Naive thymus-derived CD8-positive, alpha-beta T cell (primary cell): ENCODE results near the gene PKNOX2. TPM values are rescaled to one million over a fixed set of nuclear protein-coding genes. Genes with fewer than 3 reads are reported as not detected.

ENCODE experiments used
- ATAC-seq, 2 donors: fragments of 150-1000 bp; cut with Tn5 transposase in 1 of 2; sonication (Bioruptor Pico), chemical (Tn5 transposase) in 1 of 2; 1 replicate in 1 of 2; 2 replicates in 1 of 2; pipeline ENCODE4 v1.10.0; 2021; ENCODE audit warnings: mild to moderate bottlenecking in 2 of 2, moderate library complexity in 2 of 2
- POLR2A ChIA-PET: fragments of 350-600 bp; sonication (Branson Sonifier 250); formaldehyde crosslinking; loops from one replicate; lab custom pipeline; 2021; ENCODE audit warnings: antibody characterized with exemption; lab: Charles Lee
- DNase-seq, 10 donors: peaks; one replicate each; pipeline versions ENCODE4 v3.0.0 to v3.0.0-alpha.2; 2020 to 2022
- H3K27ac Mint-ChIP-seq, 10 donors: one replicate each; pipeline ENCODE4 v1.8.0; 2020 to 2022; ENCODE audit warnings: mild to moderate bottlenecking in 10 of 10, mixed read lengths in 10 of 10, moderate library complexity in 4 of 10, inconsistent platforms in 1 of 10
- H3K27me3 Mint-ChIP-seq, 5 donors: one replicate each; pipeline ENCODE4 v1.8.0; 2021 to 2022; ENCODE audit warnings: mixed read lengths in 5 of 5
- H3K36me3 Mint-ChIP-seq, 3 donors: one replicate each; pipeline ENCODE4 v1.8.0; 2020 to 2022; ENCODE audit warnings: mixed read lengths in 3 of 3, mild to moderate bottlenecking in 2 of 3, inconsistent platforms in 1 of 3
- H3K4me1 Mint-ChIP-seq, 4 donors: one replicate each; pipeline ENCODE4 v1.8.0; 2021 to 2022; ENCODE audit warnings: mixed read lengths in 4 of 4
- H3K4me3 Mint-ChIP-seq, 10 donors: one replicate each; pipeline ENCODE4 v1.8.0; 2020 to 2022; ENCODE audit warnings: mild to moderate bottlenecking in 10 of 10, mixed read lengths in 10 of 10, moderate library complexity in 6 of 10, inconsistent platforms in 1 of 10
- H3K9me3 Mint-ChIP-seq, 9 donors: one replicate each; pipeline ENCODE4 v1.8.0; 2020 to 2022; ENCODE audit warnings: mixed read lengths in 9 of 9, mild to moderate bottlenecking in 3 of 9, inconsistent platforms in 1 of 9, moderate library complexity in 1 of 9
- polyA plus RNA-seq, 3 donors: library from polyadenylated mRNA; unstranded; fragments of 300-500 nt; fragmentation: Illumina TruSeq; gene quantifications; one replicate each; pipeline ENCODE4 v1.2.3, GENCODE V29; 2021
- total RNA-seq, 8 experiments: library from RNA in 2 of 8; stranded (reverse) in 2 of 8; gene quantifications; one replicate each; pipeline ENCODE4 v1.2.3 and lab custom pipeline; 2021 to 2026

PKNOX2 gene
- total and polyA plus RNA-seq, 5 experiments from 2014 or later = not detected

- ATAC-seq = no peak
- Mint-ChIP-seq H3K27ac (peak overlapping the region in 2 of 10 donors; percentile 1 to 46), H3K9me3 (no peaks in the 10 kb centered on the region), H3K4me3 (no peak overlapping the region), H3K27me3 (peaks cover 12 to 47% (median 19%) of the 10 kb centered on the region in 5 donors), H3K4me1 (peaks cover 0 to 7% (median 5%) of the 10 kb centered on the region in 4 donors), H3K36me3 (no peaks in the 10 kb centered on the region)
- POLR2A ChIA-PET = no interaction called here
- DNase-seq = no peak
Measured at GRCh38 chr11:125329786-125330185, 165.2 kb downstream of the PKNOX2 start.

- DNase-seq (no peak), ATAC-seq (no peak)
- Mint-ChIP-seq H3K27ac (peak overlapping the region in 1 of 10 donors; percentile 19), H3K4me3 (no peak overlapping the region), H3K36me3 (no peaks in the 10 kb centered on the region), H3K27me3 (peaks cover 11 to 44% (median 19%) of the 10 kb centered on the region in 5 donors), H3K4me1 (peaks cover 0 to 7% (median 5%) of the 10 kb centered on the region in 4 donors), H3K9me3 (no peaks in the 10 kb centered on the region)
- POLR2A ChIA-PET = no interaction called here
Measured at GRCh38 chr11:125330462-125331325, 166.1 kb downstream of the PKNOX2 start.

GRCh38 chr11:125331357-125332035, 166.9 kb downstream of the PKNOX2 start:
- Mint-ChIP-seq H3K27me3 (peaks cover 7 to 36% (median 14%) of the 10 kb centered on the region in 5 donors), H3K4me3 (no peak overlapping the region), H3K27ac (no peak overlapping the region), H3K9me3 (no peaks in the 10 kb centered on the region), H3K4me1 (peaks cover 0 to 7% (median 5%) of the 10 kb centered on the region in 4 donors), H3K36me3 (no peaks in the 10 kb centered on the region)
- POLR2A ChIA-PET = no interaction called here
- no peak for ATAC-seq
- DNase-seq = no peak

GRCh38 chr11:125332821-125333220, 168.3 kb downstream of the PKNOX2 start:
- POLR2A ChIA-PET = no interaction called here
- no peak overlapping the region for H3K4me3 Mint-ChIP-seq
- no peaks in the 10 kb centered on the region for H3K36me3 Mint-ChIP-seq
- peaks cover 0 to 7% (median 5%) of the 10 kb centered on the region in 4 donors for H3K4me1 Mint-ChIP-seq
- no peak overlapping the region for H3K27ac Mint-ChIP-seq
- peaks cover 7 to 30% (median 14%) of the 10 kb centered on the region in 5 donors for H3K27me3 Mint-ChIP-seq
- DNase-seq = no peak
- no peak for ATAC-seq
- no peaks in the 10 kb centered on the region for H3K9me3 Mint-ChIP-seq

- no peaks in the 10 kb centered on the region for H3K36me3 Mint-ChIP-seq
- DNase-seq = no peak
- ATAC-seq = no peak
- no peak overlapping the region for H3K4me3 Mint-ChIP-seq
- POLR2A ChIA-PET = no interaction called here
- no peak overlapping the region for H3K27ac Mint-ChIP-seq
- H3K9me3 Mint-ChIP-seq = no peaks in the 10 kb centered on the region
- H3K4me1 Mint-ChIP-seq = peaks cover 0 to 7% (median 5%) of the 10 kb centered on the region in 4 donors
- peaks cover 7 to 30% (median 14%) of the 10 kb centered on the region in 5 donors for H3K27me3 Mint-ChIP-seq
Measured at GRCh38 chr11:125333354-125334073, 169.0 kb downstream of the PKNOX2 start.

GRCh38 chr11:125335106-125335505, 170.6 kb downstream of the PKNOX2 start:
- Mint-ChIP-seq H3K9me3 (no peaks in the 10 kb centered on the region), H3K27ac (no peak overlapping the region), H3K36me3 (no peaks in the 10 kb centered on the region), H3K27me3 (peaks cover under 1 to 30% (median 10%) of the 10 kb centered on the region in 5 donors), H3K4me1 (peaks cover 0 to 1% (median 0%) of the 10 kb centered on the region in 4 donors), H3K4me3 (no peak overlapping the region)
- POLR2A ChIA-PET = no interaction called here
- DNase-seq = no peak
- no peak for ATAC-seq

- H3K4me3 Mint-ChIP-seq = no peak overlapping the region
- no peaks in the 10 kb centered on the region for H3K36me3 Mint-ChIP-seq
- H3K9me3 Mint-ChIP-seq = no peaks in the 10 kb centered on the region
- H3K27me3 Mint-ChIP-seq = peaks cover 1 to 29% (median 7%) of the 10 kb centered on the region in 5 donors
- DNase-seq = no peak
- POLR2A ChIA-PET = no interaction called here
- no peak overlapping the region for H3K27ac Mint-ChIP-seq
- H3K4me1 Mint-ChIP-seq = peaks cover 0 to 1% (median 0%) of the 10 kb centered on the region in 4 donors
- no peak for ATAC-seq
Measured at GRCh38 chr11:125337836-125338834, 173.6 kb downstream of the PKNOX2 start.

- H3K36me3 Mint-ChIP-seq = no peaks in the 10 kb centered on the region
- ATAC-seq (no peak), DNase-seq (no peak)
- peaks cover 1 to 39% (median 12%) of the 10 kb centered on the region in 5 donors for H3K27me3 Mint-ChIP-seq
- POLR2A ChIA-PET = no interaction called here
- peaks cover 0 to 1% (median 0%) of the 10 kb centered on the region in 4 donors for H3K4me1 Mint-ChIP-seq
- no peak overlapping the region for H3K4me3 Mint-ChIP-seq
- H3K9me3 Mint-ChIP-seq = no peaks in the 10 kb centered on the region
- no peak overlapping the region for H3K27ac Mint-ChIP-seq
Measured at GRCh38 chr11:125338886-125339811, 174.6 kb downstream of the PKNOX2 start.

GRCh38 chr11:125341676-125342075, 177.1 kb downstream of the PKNOX2 start:
- Mint-ChIP-seq H3K4me1 (peaks cover 0 to 3% (median 2%) of the 10 kb centered on the region in 4 donors), H3K4me3 (no peak overlapping the region), H3K9me3 (peaks cover 0 to 2% (median 0%) of the 10 kb centered on the region in 9 donors), H3K27me3 (peaks cover 8 to 59% (median 24%) of the 10 kb centered on the region in 5 donors), H3K27ac (no peak overlapping the region), H3K36me3 (no peaks in the 10 kb centered on the region)
- ATAC-seq (no peak), DNase-seq (no peak)
- POLR2A ChIA-PET = no interaction called here

GRCh38 chr11:125342281-125342930, 177.9 kb downstream of the PKNOX2 start:
- ATAC-seq = no peak
- H3K9me3 Mint-ChIP-seq = peaks cover 0 to 2% (median 0%) of the 10 kb centered on the region in 9 donors
- no peak for DNase-seq
- H3K4me1 Mint-ChIP-seq = peaks cover 0 to 3% (median 2%) of the 10 kb centered on the region in 4 donors
- no peak overlapping the region for H3K27ac Mint-ChIP-seq
- peaks cover 8 to 56% (median 24%) of the 10 kb centered on the region in 5 donors for H3K27me3 Mint-ChIP-seq
- POLR2A ChIA-PET = no interaction called here
- H3K4me3 Mint-ChIP-seq = no peak overlapping the region
- H3K36me3 Mint-ChIP-seq = no peaks in the 10 kb centered on the region
